Heart right ventricle (tissue), 16 donors: ENCODE measurements around the gene POLG. TPM values are rescaled to one million over a fixed set of nuclear protein-coding genes. Genes with fewer than 3 reads are reported as not detected.
A peak's percentile ranks its signal among the peaks of the same experiment; 100 is the strongest.

ENCODE experiments used
- ATAC-seq, 8 donors: fragments of 200-7000 bp; cut with Tn5 transposase; one replicate each; pipeline ENCODE4 v1.9.1; 2020; ENCODE audit warnings: mild to moderate bottlenecking in 8 of 8, moderate library complexity in 8 of 8, moderate number of reproducible peaks in 1 of 8
- DNase-seq, 2 donors: peaks; one replicate each; pipeline ENCODE4 v3.0.0-alpha.2; 2020
- H3K27ac ChIP-seq, 10 donors: fragments of 200-600 bp; sonication (generic) in 2 of 10; one replicate each; pipeline versions ENCODE4 v1.5.0 to v1.8.0; 2020 to 2022; ENCODE audit warnings: mild to moderate bottlenecking in 3 of 10
- H3K27me3 ChIP-seq, 7 donors: fragments of 200-600 bp; one replicate each; pipeline ENCODE4 v1.8.0; 2021 to 2022; ENCODE audit warnings: mild to moderate bottlenecking in 2 of 7
- H3K36me3 ChIP-seq, 9 donors: fragments of 200-600 bp; sonication (generic) in 1 of 9; one replicate each; pipeline versions ENCODE4 v1.5.0 to v1.8.0; 2020 to 2022; ENCODE audit warnings: mild to moderate bottlenecking in 2 of 9
- H3K4me1 ChIP-seq, 9 donors: fragments of 200-600 bp; sonication (generic) in 1 of 9; one replicate each; pipeline versions ENCODE4 v1.5.0 to v1.8.0; 2020 to 2022; ENCODE audit warnings: mild to moderate bottlenecking in 4 of 9
- H3K4me3 ChIP-seq, 10 donors: fragments of 200-600 bp; sonication (generic) in 2 of 10; one replicate each; pipeline versions ENCODE4 v1.5.0 to v1.8.0; 2020 to 2022; ENCODE audit warnings: mild to moderate bottlenecking in 7 of 10, moderate library complexity in 2 of 10
- H3K9me3 ChIP-seq, 11 donors: fragments of 200-600 bp in 10 of 11; sonication (generic) in 2 of 11; one replicate each; pipeline versions ENCODE4 v1.5.0 to v1.8.0; 2013 to 2022; ENCODE audit warnings: mild to moderate bottlenecking in 2 of 11, control low read depth in 1 of 11, moderate library complexity in 1 of 11
- WGBS, 2 donors: extraction: QIAGEN DNeasy Blood & Tissue Kit; methylation state at CpG; one replicate each; pipeline ENCODE4 v1.1.7; 2013; ENCODE audit warnings: inconsistent platforms in 1 of 2; 5-methylcytosine and 5-hydroxymethylcytosine counted together
- intact Hi-C, 10 donors: fragments of 100-400 bp; cut with DNase I; formaldehyde crosslinking; loops; one replicate each; pipeline versions ENCODE4 v1.11.1 to v1.14.2; 2022
- polyA plus RNA-seq, 2 donors: library from polyadenylated mRNA; stranded (reverse); fragments of 200-250 nt; gene quantifications; one replicate each; pipeline ENCODE4 v1.2.3, GENCODE V29; 2013
- total RNA-seq, 10 donors: library from RNA; stranded (reverse); fragmentation: NEBNext Ultra II Directional in 3 of 10; extraction: Animal tissue kit (Norgen Biotek cat#: 25700) in 3 of 10; gene quantifications; one replicate each; pipeline versions ENCODE4 v1.2.1 to v1.2.4, GENCODE V29; 2021 to 2023
- TF ChIP-seq, protein P1 (sequence below), 9 donors: fragments of 200-600 bp; sonication (generic) in 2 of 9; IDR thresholded peaks; one replicate each; pipeline versions ENCODE4 v1.5.0 to v1.8.0; 2021 to 2022; ENCODE audit warnings: antibody characterized with exemption in 9 of 9, mild to moderate bottlenecking in 5 of 9, moderate library complexity in 1 of 9
- donor health status: Arrhythmogenic right ventricular cardiomyopathy.
- donor health status: ischemic (EF 13 %, LVEDD 7.1; RV severe dilation, severe dysfunction).
- donor health status: healthy with polysubstance abuse.
- donor health status: DM: no; HTN: yes; CAD: no.
- donor health status: DM: no; HTN: no; CAD: no.
- donor health status: ischemic (EF 25% LVEDD 6.9; RV normal size, moderate dysfunction).
- donor health status: ischemic (EF 25% LVEDD 5.7; RV mildly dilated, moderate dysfunction).
- donor health status: healthy.
- donor health status: DM: yes; HTN: yes; CAD: no.
- donor health status: Ischemic cardiomyopathy.
- donor health status: ischemic (EF 35%, LVEDD 5.7; RV mildly dilated, moderate dysfunction).
- donor health status: nonischemic (EF 11% LVEDD 7.7; RV severe dilation, severe dysfunction).
- donor health status: DM: yes; HTN: yes; CAD: no.
- donor health status: PGD.
- donor health status: ischemic (EF 29% LVEDD 5.4; RV normal size, mild dysfunction).
- donor health status: nonischemic (EF 23%, LVEDD 6.1; RV moderate dilation, normal function).

The POLG gene
- total and polyA plus RNA-seq, 12 donors, result 31.1 to 52.5 (median 34.7) TPM

GRCh38 chr15:89356634-89357298 is 22.1 kb upstream of the POLG start:
- Histone ChIP-seq H3K27me3 (peaks cover 35 to 100% (median 96%) of the 10 kb centered on the region in 7 donors), H3K4me1 (peaks cover 3 to 16% (median 8%) of the 10 kb centered on the region in 9 donors), H3K9me3 (no peaks in the 10 kb centered on the region), H3K36me3 (no peaks in the 10 kb centered on the region), H3K4me3 (no peak overlapping the region), H3K27ac (no peak overlapping the region)
- TF ChIP-seq, protein P1, sequence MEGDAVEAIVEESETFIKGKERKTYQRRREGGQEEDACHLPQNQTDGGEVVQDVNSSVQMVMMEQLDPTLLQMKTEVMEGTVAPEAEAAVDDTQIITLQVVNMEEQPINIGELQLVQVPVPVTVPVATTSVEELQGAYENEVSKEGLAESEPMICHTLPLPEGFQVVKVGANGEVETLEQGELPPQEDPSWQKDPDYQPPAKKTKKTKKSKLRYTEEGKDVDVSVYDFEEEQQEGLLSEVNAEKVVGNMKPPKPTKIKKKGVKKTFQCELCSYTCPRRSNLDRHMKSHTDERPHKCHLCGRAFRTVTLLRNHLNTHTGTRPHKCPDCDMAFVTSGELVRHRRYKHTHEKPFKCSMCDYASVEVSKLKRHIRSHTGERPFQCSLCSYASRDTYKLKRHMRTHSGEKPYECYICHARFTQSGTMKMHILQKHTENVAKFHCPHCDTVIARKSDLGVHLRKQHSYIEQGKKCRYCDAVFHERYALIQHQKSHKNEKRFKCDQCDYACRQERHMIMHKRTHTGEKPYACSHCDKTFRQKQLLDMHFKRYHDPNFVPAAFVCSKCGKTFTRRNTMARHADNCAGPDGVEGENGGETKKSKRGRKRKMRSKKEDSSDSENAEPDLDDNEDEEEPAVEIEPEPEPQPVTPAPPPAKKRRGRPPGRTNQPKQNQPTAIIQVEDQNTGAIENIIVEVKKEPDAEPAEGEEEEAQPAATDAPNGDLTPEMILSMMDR (IDR thresholded peaks at IDR 0.05), result peak in 7 of 9 donors; percentile 13 to 44 (median 35)
- intact Hi-C loops, result loop anchor here in 8 of 10 donors (2.0 to 10.0 kb wide), 4 partner anchors 74 to 198 kb away; no protein-coding TSS in a partner anchor
- ATAC-seq, result no peak
- DNase-seq, result no peak
- 33 to 38% methylated on average over 13 of the region's 13 CpGs for WGBS, 2 donors

DNA sequence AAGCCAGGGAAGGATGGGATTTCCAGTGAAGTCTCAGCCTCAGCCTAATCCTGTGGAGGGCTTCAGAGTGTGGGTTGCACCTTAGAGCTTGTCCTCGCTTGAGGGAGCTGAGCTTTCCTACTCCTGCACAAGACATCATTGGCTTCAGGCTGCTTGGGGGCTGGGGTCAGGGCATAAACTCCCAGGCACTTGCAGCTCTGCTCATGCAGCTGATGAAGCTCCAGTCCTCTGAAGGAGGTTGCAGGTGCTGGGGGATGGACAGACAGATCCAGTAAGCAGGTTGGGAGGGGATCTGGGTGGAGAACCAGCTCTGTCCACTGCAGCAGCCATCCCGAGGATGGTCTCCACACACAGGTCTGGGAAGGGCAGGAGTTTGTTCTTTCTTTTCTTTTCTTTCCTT is 19.4 kb upstream of the POLG start:
- ATAC-seq (no peak), DNase-seq (no peak)
- no peak overlapping the region for H3K4me3 ChIP-seq
- intact Hi-C loops, result loop anchor here in 2 of 10 donors (10.0 kb wide), 1 partner anchor 201 kb away; no protein-coding TSS in a partner anchor
- 71 to 75% methylated on average over 2 of the region's 2 CpGs for WGBS, 2 donors
- peaks cover 9 to 87% (median 75%) of the 10 kb centered on the region in 7 donors for H3K27me3 ChIP-seq
- no peaks in the 10 kb centered on the region for H3K36me3 ChIP-seq
- no peaks in the 10 kb centered on the region for H3K9me3 ChIP-seq
- TF ChIP-seq, protein P1 (IDR thresholded peaks at IDR 0.05), result no peak
- peaks cover 1 to 7% (median 3%) of the 10 kb centered on the region in 9 donors for H3K4me1 ChIP-seq
- no peak overlapping the region for H3K27ac ChIP-seq

- H3K4me1 ChIP-seq, result no peaks in the 10 kb centered on the region
- H3K9me3 ChIP-seq, result no peaks in the 10 kb centered on the region
- no peak overlapping the region for H3K4me3 ChIP-seq
- 64 to 68% methylated on average over 4 of the region's 4 CpGs for WGBS, 2 donors
- DNase-seq (no peak), ATAC-seq (no peak)
- H3K27ac ChIP-seq, result no peak overlapping the region
- no peaks in the 10 kb centered on the region for H3K36me3 ChIP-seq
- intact Hi-C loops, result loop anchor here in 2 of 10 donors (10.0 kb wide), 1 partner anchor 202 kb away; no protein-coding TSS in a partner anchor
- H3K27me3 ChIP-seq, result peaks cover 8 to 79% (median 69%) of the 10 kb centered on the region in 7 donors
- TF ChIP-seq, protein P1 (IDR thresholded peaks at IDR 0.05), result no peak
These were observed 17.9 kb upstream of the POLG start for GRCh38 chr15:89352476-89352875.

- Histone ChIP-seq H3K4me1 (peaks cover 0 to 3% (median 0%) of the 10 kb centered on the region in 9 donors), H3K27me3 (peaks cover 0 to 62% (median 46%) of the 10 kb centered on the region in 7 donors), H3K4me3 (no peak overlapping the region), H3K9me3 (no peaks in the 10 kb centered on the region), H3K36me3 (no peaks in the 10 kb centered on the region), H3K27ac (no peak overlapping the region)
- 69 to 71% methylated on average over 5 of the region's 5 CpGs for WGBS, 2 donors
- ATAC-seq, result no peak
- intact Hi-C loops, result no loop called here
- TF ChIP-seq, protein P1 (IDR thresholded peaks at IDR 0.05), result no peak
- DNase-seq, result no peak
These were observed 14.6 kb upstream of the POLG start for GRCh38 chr15:89349206-89349558.
